ENCODE data around the gene SNX8.

SNX8 gene

DNA sequence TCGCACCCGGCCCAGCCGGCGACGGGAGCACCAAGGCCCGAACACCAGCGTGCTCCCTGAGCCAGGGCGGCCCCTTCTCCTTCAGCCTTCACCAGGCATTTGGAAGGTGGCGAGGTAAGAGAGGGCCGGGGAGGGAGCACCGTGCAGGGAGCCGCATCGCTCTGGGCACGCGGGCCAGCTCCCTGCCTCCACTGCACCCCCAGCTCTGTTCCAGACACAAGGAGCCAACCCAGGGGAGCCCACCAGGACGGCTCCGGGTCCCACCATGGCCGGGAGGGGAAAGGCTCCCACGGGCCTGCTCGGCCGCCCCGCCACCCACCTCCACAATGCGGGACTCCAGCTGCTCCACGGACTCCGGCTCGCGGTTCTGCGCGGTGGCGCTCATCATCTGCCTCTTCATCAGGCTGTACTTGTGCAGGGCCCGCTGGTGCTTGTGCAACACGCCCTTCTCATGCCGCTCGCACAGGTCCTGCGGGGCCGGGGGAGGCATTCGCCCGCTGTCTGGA, 57.1 kb downstream of the SNX8 start:
- no peak for TF ChIP-seq MAX (IDR thresholded peaks at IDR 0.05)
- TF ChIP-seq YY1 (IDR thresholded peaks at IDR 0.05; ENCODE audit: low read depth), result no peak
- TF ChIP-seq, protein P1, sequence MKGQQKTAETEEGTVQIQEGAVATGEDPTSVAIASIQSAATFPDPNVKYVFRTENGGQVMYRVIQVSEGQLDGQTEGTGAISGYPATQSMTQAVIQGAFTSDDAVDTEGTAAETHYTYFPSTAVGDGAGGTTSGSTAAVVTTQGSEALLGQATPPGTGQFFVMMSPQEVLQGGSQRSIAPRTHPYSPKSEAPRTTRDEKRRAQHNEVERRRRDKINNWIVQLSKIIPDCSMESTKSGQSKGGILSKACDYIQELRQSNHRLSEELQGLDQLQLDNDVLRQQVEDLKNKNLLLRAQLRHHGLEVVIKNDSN (IDR thresholded peaks at IDR 0.05), result no peak
- TF ChIP-seq RAD21 (IDR thresholded peaks at IDR 0.05; ENCODE audit: low read depth), result no peak
- TF ChIP-seq NFIC (IDR thresholded peaks at IDR 0.05), result no peak
- TF ChIP-seq, protein P2, sequence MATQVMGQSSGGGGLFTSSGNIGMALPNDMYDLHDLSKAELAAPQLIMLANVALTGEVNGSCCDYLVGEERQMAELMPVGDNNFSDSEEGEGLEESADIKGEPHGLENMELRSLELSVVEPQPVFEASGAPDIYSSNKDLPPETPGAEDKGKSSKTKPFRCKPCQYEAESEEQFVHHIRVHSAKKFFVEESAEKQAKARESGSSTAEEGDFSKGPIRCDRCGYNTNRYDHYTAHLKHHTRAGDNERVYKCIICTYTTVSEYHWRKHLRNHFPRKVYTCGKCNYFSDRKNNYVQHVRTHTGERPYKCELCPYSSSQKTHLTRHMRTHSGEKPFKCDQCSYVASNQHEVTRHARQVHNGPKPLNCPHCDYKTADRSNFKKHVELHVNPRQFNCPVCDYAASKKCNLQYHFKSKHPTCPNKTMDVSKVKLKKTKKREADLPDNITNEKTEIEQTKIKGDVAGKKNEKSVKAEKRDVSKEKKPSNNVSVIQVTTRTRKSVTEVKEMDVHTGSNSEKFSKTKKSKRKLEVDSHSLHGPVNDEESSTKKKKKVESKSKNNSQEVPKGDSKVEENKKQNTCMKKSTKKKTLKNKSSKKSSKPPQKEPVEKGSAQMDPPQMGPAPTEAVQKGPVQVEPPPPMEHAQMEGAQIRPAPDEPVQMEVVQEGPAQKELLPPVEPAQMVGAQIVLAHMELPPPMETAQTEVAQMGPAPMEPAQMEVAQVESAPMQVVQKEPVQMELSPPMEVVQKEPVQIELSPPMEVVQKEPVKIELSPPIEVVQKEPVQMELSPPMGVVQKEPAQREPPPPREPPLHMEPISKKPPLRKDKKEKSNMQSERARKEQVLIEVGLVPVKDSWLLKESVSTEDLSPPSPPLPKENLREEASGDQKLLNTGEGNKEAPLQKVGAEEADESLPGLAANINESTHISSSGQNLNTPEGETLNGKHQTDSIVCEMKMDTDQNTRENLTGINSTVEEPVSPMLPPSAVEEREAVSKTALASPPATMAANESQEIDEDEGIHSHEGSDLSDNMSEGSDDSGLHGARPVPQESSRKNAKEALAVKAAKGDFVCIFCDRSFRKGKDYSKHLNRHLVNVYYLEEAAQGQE (IDR thresholded peaks at IDR 0.05; ENCODE audit: low read depth), result no peak
- TF ChIP-seq ZBTB7A (IDR thresholded peaks at IDR 0.05; ENCODE audit: low read depth), result no peak
- no peak for TF ChIP-seq CREB1 (IDR thresholded peaks at IDR 0.05; ENCODE audit: low read depth)

GRCh38 chr7:2256306-2257045, 57.8 kb downstream of the SNX8 start:
- TF ChIP-seq ZBTB7A (IDR thresholded peaks at IDR 0.05; ENCODE audit: low read depth) (no peak), EP300 (IDR thresholded peaks at IDR 0.05; ENCODE audit: borderline replicate concordance) (no peak), CREB1 (IDR thresholded peaks at IDR 0.05; ENCODE audit: low read depth) (no peak), MAX (IDR thresholded peaks at IDR 0.05) (no peak), YY1 (IDR thresholded peaks at IDR 0.05; ENCODE audit: low read depth) (no peak), CEBPB (IDR thresholded peaks at IDR 0.05) (no peak), FOXM1 (IDR thresholded peaks at IDR 0.05; ENCODE audit: borderline replicate concordance, low read depth) (no peak), RAD21 (IDR thresholded peaks at IDR 0.05; ENCODE audit: low read depth) (no peak), TEAD4 (IDR thresholded peaks at IDR 0.05) (no peak), TAF1 (IDR thresholded peaks at IDR 0.05; ENCODE audit: low read depth) (no peak), TCF12 (IDR thresholded peaks at IDR 0.05; ENCODE audit: low read depth) (no peak)

DNA sequence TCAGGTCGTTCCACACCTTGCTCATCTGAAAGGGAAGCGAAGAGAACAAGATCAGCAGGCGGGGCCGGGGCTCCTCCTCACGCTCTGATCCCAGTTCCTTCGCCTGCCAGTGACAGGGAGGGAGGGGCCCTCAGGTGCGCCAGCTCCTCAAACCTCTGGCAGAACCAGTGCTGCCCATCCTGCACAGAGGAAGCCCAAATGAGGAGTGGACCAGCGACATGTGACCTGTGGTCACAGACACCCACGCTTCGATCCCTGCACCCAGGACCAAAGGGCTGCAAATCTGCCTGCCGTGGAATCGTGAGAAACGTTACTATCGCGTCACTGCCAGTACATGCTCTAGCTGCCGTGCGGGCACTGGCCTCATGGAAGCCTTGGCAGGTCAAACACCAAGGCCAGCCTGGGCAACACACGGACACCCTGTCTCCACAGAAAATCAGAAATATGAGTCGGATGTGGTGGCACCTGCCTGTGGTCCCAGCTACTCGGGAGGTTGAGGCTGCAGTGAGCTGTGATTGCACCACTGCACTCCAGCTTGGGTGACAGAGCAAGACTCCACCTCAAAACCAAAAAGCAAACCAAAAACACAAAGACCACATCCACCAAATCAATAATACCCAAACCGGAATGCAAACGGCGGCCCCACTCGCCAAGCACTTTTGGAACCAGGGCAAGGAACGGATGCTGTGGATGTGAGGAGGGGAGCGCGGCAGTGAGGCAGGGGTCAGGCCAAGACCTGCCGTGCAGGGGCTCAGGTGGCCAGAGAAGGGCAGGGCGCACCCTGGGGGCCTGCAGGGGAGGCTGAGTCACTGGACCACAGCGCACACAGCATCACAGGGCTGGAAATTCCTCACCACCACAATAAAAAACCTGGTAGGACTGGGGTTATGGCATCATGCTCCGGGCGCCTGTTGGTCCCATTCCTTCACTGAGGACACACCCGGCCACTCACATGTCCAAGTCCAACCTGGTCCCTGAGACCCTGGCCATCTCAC, 58.8 kb downstream of the SNX8 start:
- TF ChIP-seq TCF12 (IDR thresholded peaks at IDR 0.05; ENCODE audit: low read depth) (no peak), EP300 (IDR thresholded peaks at IDR 0.05; ENCODE audit: borderline replicate concordance) (no peak), TAF1 (IDR thresholded peaks at IDR 0.05; ENCODE audit: low read depth) (no peak), TEAD4 (IDR thresholded peaks at IDR 0.05) (no peak), FOXM1 (IDR thresholded peaks at IDR 0.05; ENCODE audit: borderline replicate concordance, low read depth) (no peak), RAD21 (IDR thresholded peaks at IDR 0.05; ENCODE audit: low read depth) (no peak), NFIC (IDR thresholded peaks at IDR 0.05) (no peak), EGR1 (IDR thresholded peaks at IDR 0.05) (no peak), MAX (IDR thresholded peaks at IDR 0.05) (no peak), YY1 (IDR thresholded peaks at IDR 0.05; ENCODE audit: low read depth) (no peak)

- no peak for TF ChIP-seq EGR1 (IDR thresholded peaks at IDR 0.05)
- no peak for TF ChIP-seq NFIC (IDR thresholded peaks at IDR 0.05)
- TF ChIP-seq, protein P2 (IDR thresholded peaks at IDR 0.05; ENCODE audit: low read depth), result no peak
- no peak for TF ChIP-seq TEAD4 (IDR thresholded peaks at IDR 0.05)
- TF ChIP-seq RAD21 (IDR thresholded peaks at IDR 0.05; ENCODE audit: low read depth), result no peak
- no peak for TF ChIP-seq EP300 (IDR thresholded peaks at IDR 0.05; ENCODE audit: borderline replicate concordance)
- no peak for TF ChIP-seq YY1 (IDR thresholded peaks at IDR 0.05; ENCODE audit: low read depth)
- TF ChIP-seq TAF1 (IDR thresholded peaks at IDR 0.05; ENCODE audit: low read depth), result no peak
- no peak for TF ChIP-seq CREB1 (IDR thresholded peaks at IDR 0.05; ENCODE audit: low read depth)
- TF ChIP-seq CEBPB (IDR thresholded peaks at IDR 0.05), result no peak
Observed at GRCh38 chr7:2254429-2255144, 59.7 kb downstream of the SNX8 start.

All from Ishikawa (cell line).